Mucosa of descending colon (tissue), 3 donors: ENCODE measurements around the gene MCAT. TPM values are rescaled to one million over a fixed set of nuclear protein-coding genes. Genes with fewer than 3 reads are reported as not detected.

Source experiments
- ATAC-seq: fragments of 200-7000 bp; cut with Tn5 transposase; one replicate; pipeline ENCODE4 v1.9.1; 2020; ENCODE audit warnings: mild to moderate bottlenecking, moderate library complexity
- DNase-seq, 3 donors: peaks; one replicate each; pipeline ENCODE4 v3.0.0-alpha.2; 2020
- H3K36me3 ChIP-seq: fragments of 200-600 bp; one replicate; pipeline ENCODE4 v1.8.0; 2021; ENCODE audit warnings: low read depth, mild to moderate bottlenecking
- H3K4me1 ChIP-seq: fragments of 200-600 bp; one replicate; pipeline ENCODE4 v1.8.0; 2021; ENCODE audit warnings: low read depth, mild to moderate bottlenecking
- H3K4me3 ChIP-seq: fragments of 200-600 bp; one replicate; pipeline ENCODE4 v1.8.0; 2021; ENCODE audit warnings: mild to moderate bottlenecking
- H3K9me3 ChIP-seq: fragments of 200-600 bp; one replicate; pipeline ENCODE4 v1.8.0; 2021; ENCODE audit warnings: mild to moderate bottlenecking
- CTCF ChIP-seq: fragments of 200-600 bp; IDR thresholded peaks from one replicate; pipeline ENCODE4 v1.8.0; 2022; ENCODE audit warnings: antibody characterized with exemption, mild to moderate bottlenecking
- intact Hi-C, 2 donors: fragments of 100-400 bp; cut with DNase I in 1 of 2; cut with micrococcal nuclease in 1 of 2; formaldehyde crosslinking; loops; one replicate each; pipeline versions ENCODE4 v1.11.0 to v1.11.1; 2022; cut with DNase I, micrococcal nuclease
- total RNA-seq, 3 donors: library from RNA; stranded (reverse); fragmentation: NEBNext Ultra II Directional in 2 of 3; extraction: Animal tissue kit (Norgen Biotek cat#: 25700) in 2 of 3; gene quantifications; one replicate each; pipeline versions ENCODE4 v1.2.1 to v1.2.4, GENCODE V29; 2021 to 2023
- donor health status: DM: no; HTN: no; CAD: no; lungs with moderate emphysema.
- donor health status: DM: no; HTN: no; CAD: no.
- donor health status: DM: no; HTN: yes; CAD: no.

Gene MCAT
- total RNA-seq, 3 donors from 2014 or later, result 16.1 to 18.8 (median 17.0) TPM

GRCh38 chr22:43160497-43161126 lies 17.4 kb upstream of the MCAT start:
- Histone ChIP-seq H3K36me3 (no peaks in the 10 kb centered on the region), H3K9me3 (no peaks in the 10 kb centered on the region), H3K4me3 (no peak overlapping the region), H3K4me1 (peaks cover 50% of the 10 kb centered on the region)
- intact Hi-C loops, result no loop called here
- ATAC-seq, result no peak
- DNase-seq, result no peak
- no peak for TF ChIP-seq CTCF

GRCh38 chr22:43159484-43160178 lies 16.4 kb upstream of the MCAT start:
- Histone ChIP-seq H3K9me3 (no peaks in the 10 kb centered on the region), H3K4me1 (peaks cover 55% of the 10 kb centered on the region), H3K4me3 (no peak overlapping the region), H3K36me3 (no peaks in the 10 kb centered on the region)
- intact Hi-C loops, result no loop called here
- ATAC-seq (peak; percentile 85), DNase-seq (peak; percentile 92 to 94 (median 94))
- TF ChIP-seq CTCF, result peak; percentile 33

- DNase-seq (peak in 2 of 3 donors; percentile 32 to 62), ATAC-seq (peak; percentile 7)
- Histone ChIP-seq H3K36me3 (no peaks in the 10 kb centered on the region), H3K4me1 (peaks cover 57% of the 10 kb centered on the region), H3K4me3 (no peak overlapping the region), H3K9me3 (no peaks in the 10 kb centered on the region)
- intact Hi-C loops, result no loop called here
- TF ChIP-seq CTCF, result no peak
These were observed 15.7 kb upstream of the MCAT start for GRCh38 chr22:43158778-43159483.

GRCh38 chr22:43157874-43158546 lies 14.8 kb upstream of the MCAT start:
- intact Hi-C loops, result no loop called here
- no peaks in the 10 kb centered on the region for H3K36me3 ChIP-seq
- peaks cover 50% of the 10 kb centered on the region for H3K4me1 ChIP-seq

More at GRCh38 chr22:43157874-43158546, 14.8 kb upstream of the MCAT start:
- DNase-seq (no peak), ATAC-seq (no peak)
- no peak overlapping the region for H3K4me3 ChIP-seq
- TF ChIP-seq CTCF, result no peak
- no peaks in the 10 kb centered on the region for H3K9me3 ChIP-seq
